ENCODE measurements around the gene ILDR2. TPM values are rescaled to one million over a fixed set of nuclear protein-coding genes. Genes with fewer than 3 reads are reported as not detected.

Gene ILDR2
- total RNA-seq, 4 donors from 2014 or later, result 5.3 to 13.7 (median 9.4) TPM

DNA sequence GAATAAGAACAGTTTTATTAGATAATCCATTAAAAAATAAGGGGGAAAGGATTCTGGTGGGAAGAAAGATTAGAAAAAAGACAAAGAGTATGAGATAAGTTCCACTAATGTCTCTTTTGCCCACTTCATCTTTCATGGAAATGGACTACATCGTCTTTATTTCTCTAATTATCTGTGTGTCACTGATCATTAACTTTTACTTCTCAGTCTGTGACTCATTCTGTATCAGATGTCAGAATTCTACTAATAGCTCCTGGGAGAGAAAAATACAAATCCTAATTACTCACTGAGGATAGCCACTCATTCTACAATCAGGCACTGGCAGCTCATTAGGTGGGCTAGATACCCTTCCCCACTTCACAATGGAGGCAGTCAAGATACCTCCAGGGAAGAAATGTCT, 41.7 kb downstream of the ILDR2 start:
- intact Hi-C loops (cut with DNase I), result no loop called here

DNA sequence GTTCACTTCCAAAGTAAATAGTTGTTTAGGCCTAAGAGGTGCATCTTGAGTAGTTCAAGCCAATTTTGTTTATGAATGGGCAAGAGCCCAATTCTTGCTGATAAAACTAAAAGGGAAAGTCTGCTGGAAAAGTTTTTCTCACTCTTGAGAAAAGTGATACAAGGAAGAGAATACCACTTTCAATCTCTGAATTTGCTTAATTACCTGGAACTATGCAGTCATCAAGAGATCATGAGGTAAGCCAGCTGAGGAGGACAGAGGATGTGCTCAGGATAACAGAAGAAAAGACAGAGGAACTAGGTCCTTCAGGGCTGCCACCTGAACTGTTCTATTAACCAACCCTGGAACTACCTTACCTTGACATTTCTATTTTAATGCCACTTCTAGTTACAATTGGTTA, 42.2 kb downstream of the ILDR2 start:
- intact Hi-C loops (cut with DNase I), result no loop called here
- peak; percentile 17 for DNase-seq (ENCODE audit: extremely low spot score)
- H3K4me3 ChIP-seq, result no peak overlapping the region
- TF ChIP-seq, protein P1, sequence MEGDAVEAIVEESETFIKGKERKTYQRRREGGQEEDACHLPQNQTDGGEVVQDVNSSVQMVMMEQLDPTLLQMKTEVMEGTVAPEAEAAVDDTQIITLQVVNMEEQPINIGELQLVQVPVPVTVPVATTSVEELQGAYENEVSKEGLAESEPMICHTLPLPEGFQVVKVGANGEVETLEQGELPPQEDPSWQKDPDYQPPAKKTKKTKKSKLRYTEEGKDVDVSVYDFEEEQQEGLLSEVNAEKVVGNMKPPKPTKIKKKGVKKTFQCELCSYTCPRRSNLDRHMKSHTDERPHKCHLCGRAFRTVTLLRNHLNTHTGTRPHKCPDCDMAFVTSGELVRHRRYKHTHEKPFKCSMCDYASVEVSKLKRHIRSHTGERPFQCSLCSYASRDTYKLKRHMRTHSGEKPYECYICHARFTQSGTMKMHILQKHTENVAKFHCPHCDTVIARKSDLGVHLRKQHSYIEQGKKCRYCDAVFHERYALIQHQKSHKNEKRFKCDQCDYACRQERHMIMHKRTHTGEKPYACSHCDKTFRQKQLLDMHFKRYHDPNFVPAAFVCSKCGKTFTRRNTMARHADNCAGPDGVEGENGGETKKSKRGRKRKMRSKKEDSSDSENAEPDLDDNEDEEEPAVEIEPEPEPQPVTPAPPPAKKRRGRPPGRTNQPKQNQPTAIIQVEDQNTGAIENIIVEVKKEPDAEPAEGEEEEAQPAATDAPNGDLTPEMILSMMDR (IDR thresholded peaks at IDR 0.05), result no peak
- no peak for TF ChIP-seq EP300 (IDR thresholded peaks at IDR 0.05)
- no peak for TF ChIP-seq POLR2AphosphoS5 (IDR thresholded peaks at IDR 0.05)
- no peak for TF ChIP-seq POLR2A (IDR thresholded peaks at IDR 0.05; ENCODE audit: low read depth)
- no peaks in the 10 kb centered on the region for H3K27me3 ChIP-seq
- no peaks in the 10 kb centered on the region for H3K36me3 ChIP-seq
- H3K9me3 ChIP-seq, result no peaks in the 10 kb centered on the region
- no peak overlapping the region for H3K27ac ChIP-seq (replicated peaks in 1 of 4)
- no peaks in the 10 kb centered on the region for H3K4me1 ChIP-seq

More for the DNA sequence above, 41.7 kb downstream of the ILDR2 start:
- Histone ChIP-seq H3K9me3 (no peaks in the 10 kb centered on the region), H3K4me3 (no peak overlapping the region), H3K27ac (replicated peaks in 1 of 4) (no peak overlapping the region), H3K36me3 (no peaks in the 10 kb centered on the region), H3K27me3 (no peaks in the 10 kb centered on the region), H3K4me1 (no peaks in the 10 kb centered on the region)
- no peak for DNase-seq (ENCODE audit: extremely low spot score)
- TF ChIP-seq POLR2AphosphoS5 (IDR thresholded peaks at IDR 0.05) (no peak), EP300 (IDR thresholded peaks at IDR 0.05) (no peak), POLR2A (IDR thresholded peaks at IDR 0.05; ENCODE audit: low read depth) (no peak)
- TF ChIP-seq, protein P1 (IDR thresholded peaks at IDR 0.05), result no peak
- 85% methylated on average over 1 of the region's 1 CpG for WGBS

DNA sequence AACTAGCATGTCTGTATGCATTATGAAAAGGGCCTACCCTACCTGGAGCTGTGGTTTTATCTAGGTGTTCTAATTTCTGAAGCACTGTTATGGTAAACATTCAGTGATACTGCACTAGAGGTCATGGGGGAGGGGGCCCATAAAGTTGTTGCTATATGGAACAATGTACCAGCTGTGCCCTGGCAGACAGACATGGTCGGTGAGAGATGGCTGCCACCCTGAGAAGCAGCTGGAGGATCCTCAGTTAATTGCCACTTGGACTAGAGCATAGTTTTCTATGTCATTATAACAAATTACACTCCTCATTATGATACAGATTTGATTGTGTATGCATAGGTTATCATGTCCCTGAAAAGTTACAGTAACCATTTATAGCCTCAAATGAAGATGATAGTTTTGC, 45.4 kb downstream of the ILDR2 start:
- H3K9me3 ChIP-seq, result no peaks in the 10 kb centered on the region
- no peaks in the 10 kb centered on the region for H3K36me3 ChIP-seq
- no peak overlapping the region for H3K27ac ChIP-seq (replicated peaks in 1 of 4)
- 77% methylated on average over 1 of the region's 1 CpG for WGBS
- DNase-seq (ENCODE audit: extremely low spot score), result no peak
- H3K27me3 ChIP-seq, result no peaks in the 10 kb centered on the region
- no peak overlapping the region for H3K4me3 ChIP-seq
- H3K4me1 ChIP-seq, result peaks cover 0 to 9% (median 4%) of the 10 kb centered on the region in 4 donors
- intact Hi-C loops (cut with DNase I), result no loop called here
- no peak for TF ChIP-seq EP300 (IDR thresholded peaks at IDR 0.05)
- TF ChIP-seq, protein P1 (IDR thresholded peaks at IDR 0.05), result no peak
- TF ChIP-seq POLR2AphosphoS5 (IDR thresholded peaks at IDR 0.05), result no peak
- no peak for TF ChIP-seq POLR2A (IDR thresholded peaks at IDR 0.05; ENCODE audit: low read depth)

DNA sequence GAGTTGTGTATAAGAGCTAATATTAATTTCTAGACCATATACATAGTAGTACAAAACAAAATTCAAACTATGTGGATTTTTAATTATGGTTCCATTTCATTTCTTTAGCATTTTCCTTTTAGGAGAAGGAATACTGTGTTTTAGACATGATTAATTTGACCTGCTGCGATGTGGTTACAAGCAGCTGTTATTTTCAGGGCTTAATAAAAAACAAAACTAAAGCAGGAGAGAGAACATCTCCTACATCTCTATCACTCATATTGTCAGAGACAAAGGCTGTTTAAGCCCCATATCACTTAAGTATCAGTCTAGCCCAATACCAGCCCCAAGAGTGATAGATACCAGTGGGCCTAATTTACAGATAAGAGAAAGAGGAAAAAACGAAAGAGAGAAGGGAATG, 47.6 kb downstream of the ILDR2 start:
- Histone ChIP-seq H3K4me3 (no peak overlapping the region), H3K9me3 (no peaks in the 10 kb centered on the region), H3K36me3 (no peaks in the 10 kb centered on the region), H3K27ac (replicated peaks in 1 of 4) (no peak overlapping the region), H3K27me3 (no peaks in the 10 kb centered on the region), H3K4me1 (peaks cover 0 to 9% (median 4%) of the 10 kb centered on the region in 4 donors)
- DNase-seq (ENCODE audit: extremely low spot score), result no peak
- whole genome bisulfite sequencing, result 83% methylated on average over 2 of the region's 2 CpGs
- intact Hi-C loops (cut with DNase I), result no loop called here
- TF ChIP-seq EP300 (IDR thresholded peaks at IDR 0.05), result no peak
- TF ChIP-seq, protein P1 (IDR thresholded peaks at IDR 0.05), result no peak
- no peak for TF ChIP-seq POLR2A (IDR thresholded peaks at IDR 0.05; ENCODE audit: low read depth)
- no peak for TF ChIP-seq POLR2AphosphoS5 (IDR thresholded peaks at IDR 0.05)

DNA sequence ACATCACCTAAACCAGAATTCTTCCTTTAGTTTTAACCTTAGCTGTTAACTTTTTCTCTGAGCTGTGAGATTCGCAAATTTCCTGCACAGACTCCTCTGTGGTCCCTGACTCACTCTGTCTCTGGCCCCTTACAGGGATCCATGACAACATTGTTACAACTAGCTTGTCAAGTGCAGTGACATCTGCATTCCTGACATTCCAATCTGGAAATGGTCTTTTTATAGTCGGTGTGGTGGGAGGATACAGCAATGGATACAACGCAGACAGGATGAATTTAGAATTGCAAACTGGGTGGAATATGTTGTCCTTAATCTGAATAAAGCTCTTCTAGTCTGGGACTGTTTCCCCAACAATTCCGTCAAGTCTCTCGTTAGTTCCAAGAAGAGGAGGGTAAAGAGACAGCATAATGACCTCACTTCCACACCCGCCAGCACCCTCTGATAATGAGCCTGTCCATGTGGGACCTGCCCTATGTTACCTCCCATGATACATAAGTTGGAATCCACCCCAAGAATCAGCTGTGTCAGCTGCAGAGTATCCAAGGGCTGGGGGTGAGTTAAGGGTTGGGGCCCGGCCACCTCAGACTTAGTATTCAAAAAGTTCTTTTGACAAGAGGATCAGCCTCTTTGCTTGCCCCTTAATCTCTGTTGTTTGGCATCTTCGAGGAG, 49.4 kb downstream of the ILDR2 start:
- Histone ChIP-seq H3K9me3 (no peaks in the 10 kb centered on the region), H3K4me1 (peaks cover 7 to 15% (median 9%) of the 10 kb centered on the region in 4 donors), H3K27me3 (peaks cover 0 to 8% (median 0%) of the 10 kb centered on the region in 4 donors), H3K27ac (replicated peaks in 1 of 4) (no peak overlapping the region), H3K4me3 (no peak overlapping the region), H3K36me3 (no peaks in the 10 kb centered on the region)
- intact Hi-C loops (cut with DNase I), result no loop called here
- WGBS, result 71% methylated on average over 8 of the region's 8 CpGs
- TF ChIP-seq POLR2AphosphoS5 (IDR thresholded peaks at IDR 0.05), result no peak
- TF ChIP-seq EP300 (IDR thresholded peaks at IDR 0.05), result no peak
- TF ChIP-seq POLR2A (IDR thresholded peaks at IDR 0.05; ENCODE audit: low read depth), result no peak
- TF ChIP-seq, protein P1 (IDR thresholded peaks at IDR 0.05), result no peak
- DNase-seq (ENCODE audit: extremely low spot score), result no peak

Data from esophagus muscularis mucosa (tissue), 4 donors.